ENCODE results near the gene DNAJC5.

Gene DNAJC5

GRCh38 chr20:63884506-63885263 is 10.2 kb upstream of the DNAJC5 start:
- DNase-seq (ENCODE audit: low read depth, low spot score): no peak

- no peak for DNase-seq (ENCODE audit: low read depth, low spot score)
Measured at GRCh38 chr20:63885264-63886053, 9.5 kb upstream of the DNAJC5 start.

GRCh38 chr20:63886054-63886419 is 8.9 kb upstream of the DNAJC5 start:
- no peak for DNase-seq (ENCODE audit: low read depth, low spot score)

- DNase-seq (ENCODE audit: low read depth, low spot score): no peak
Measured at GRCh38 chr20:63886921-63887320, 8.0 kb upstream of the DNAJC5 start.

GRCh38 chr20:63889241-63890200 is 5.4 kb upstream of the DNAJC5 start:
- DNase-seq (ENCODE audit: low read depth, low spot score): no peak

- DNase-seq (ENCODE audit: low read depth, low spot score): no peak
Measured at GRCh38 chr20:63890201-63890576, 4.7 kb upstream of the DNAJC5 start.

- no peak for DNase-seq (ENCODE audit: low read depth, low spot score)
Measured at GRCh38 chr20:63890616-63891015, 4.3 kb upstream of the DNAJC5 start.

- no peak for DNase-seq (ENCODE audit: low read depth, low spot score)
Measured at GRCh38 chr20:63891061-63892002, 3.6 kb upstream of the DNAJC5 start.

GRCh38 chr20:63892402-63892801 is 2.5 kb upstream of the DNAJC5 start:
- no peak for DNase-seq (ENCODE audit: low read depth, low spot score)

- no peak for DNase-seq (ENCODE audit: low read depth, low spot score)
Measured at GRCh38 chr20:63893999-63894357, 948 bp upstream of the DNAJC5 start.

GRCh38 chr20:63895202-63895951 is 451 bp downstream of the DNAJC5 start:
- DNase-seq (ENCODE audit: low read depth, low spot score): peak; percentile 10

- DNase-seq (ENCODE audit: low read depth, low spot score): no peak
Measured at GRCh38 chr20:63895952-63896263, 982 bp downstream of the DNAJC5 start.

- peak; percentile 41 for DNase-seq (ENCODE audit: low read depth, low spot score)
Measured at GRCh38 chr20:63896264-63897105, 1.6 kb downstream of the DNAJC5 start.

GRCh38 chr20:63897978-63898561 is 3.1 kb downstream of the DNAJC5 start:
- DNase-seq (ENCODE audit: low read depth, low spot score): no peak

GRCh38 chr20:63898882-63899558 is 4.1 kb downstream of the DNAJC5 start:
- DNase-seq (ENCODE audit: low read depth, low spot score): no peak

GRCh38 chr20:63900413-63900812 is 5.5 kb downstream of the DNAJC5 start:
- DNase-seq (ENCODE audit: low read depth, low spot score): no peak

- no peak for DNase-seq (ENCODE audit: low read depth, low spot score)
Measured at GRCh38 chr20:63903796-63904561, 9.1 kb downstream of the DNAJC5 start.

All from ELF-1 (cell line).